NT2/D1 (cell line): Measurements from ENCODE around the gene GLYR1.

Source experiments
- DNase-seq: peaks from one replicate; pipeline ENCODE4 v3.0.0-alpha.2; 2011; ENCODE audit warnings: low read depth, low spot score
- H3K27me3 ChIP-seq: 2 replicates; pipeline ENCODE4 v1.6.0; 2011; ENCODE audit warnings: mild to moderate bottlenecking; ENCODE audit not compliant: insufficient read length, insufficient read depth
- H3K36me3 ChIP-seq: 2 replicates; pipeline ENCODE4 v1.6.1; 2011; ENCODE audit warnings: mild to moderate bottlenecking, low read length, mixed read lengths; ENCODE audit not compliant: insufficient read depth, insufficient read length
- H3K4me1 ChIP-seq: 2 replicates; pipeline ENCODE4 v1.5.1; 2011; ENCODE audit not compliant: insufficient read depth, insufficient read length
- H3K4me3 ChIP-seq: 2 replicates; pipeline ENCODE4 v1.5.1; 2011; ENCODE audit warnings: low read depth; ENCODE audit not compliant: insufficient read length
- H3K9ac ChIP-seq: 2 replicates; pipeline ENCODE4 v1.6.0; 2011; ENCODE audit warnings: low read depth; ENCODE audit not compliant: insufficient read length
- H3K9me3 ChIP-seq: 2 replicates; pipeline ENCODE4 v1.5.1; 2011; ENCODE audit warnings: mild to moderate bottlenecking, low read length; ENCODE audit not compliant: insufficient read depth
- SUZ12 ChIP-seq: IDR thresholded peaks from 2 replicates; pipeline ENCODE4 v1.6.1; 2011; ENCODE audit not compliant: insufficient read length, insufficient read depth; ENCODE audit errors: extremely low read depth
- YY1 ChIP-seq: IDR thresholded peaks from 2 replicates; pipeline ENCODE4 v1.6.1; 2011; ENCODE audit not compliant: insufficient read length, insufficient read depth
- ZNF274 ChIP-seq: IDR thresholded peaks from 2 replicates; pipeline ENCODE4 v1.6.1; 2011; ENCODE audit warnings: mild to moderate bottlenecking, low read depth, low read length

The GLYR1 gene

DNA sequence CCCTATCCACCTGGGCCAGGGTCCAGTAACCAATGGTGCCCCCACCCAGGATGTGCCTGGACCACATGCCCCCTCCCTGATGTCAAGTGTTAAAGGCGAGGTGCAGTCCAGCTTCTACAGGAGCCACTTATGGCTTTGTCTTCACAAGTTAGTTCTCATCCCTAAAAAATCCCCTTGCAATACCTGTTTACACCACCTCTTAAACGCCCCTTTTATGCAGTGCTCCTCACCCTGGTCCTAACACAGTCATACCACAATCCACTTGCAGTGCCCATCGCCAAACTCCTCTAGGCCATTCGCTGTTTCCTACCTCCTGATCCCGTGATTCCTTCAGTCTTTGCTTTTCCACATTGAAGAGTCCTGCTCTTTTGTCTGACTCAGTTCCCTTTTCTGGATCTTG lies 7.1 kb downstream of the GLYR1 start:
- Histone ChIP-seq H3K9ac (no peak overlapping the region), H3K27me3 (no peaks in the 10 kb centered on the region), H3K9me3 (no peaks in the 10 kb centered on the region), H3K4me1 (no peaks in the 10 kb centered on the region), H3K4me3 (no peak overlapping the region), H3K36me3 (peaks cover 89% of the 10 kb centered on the region)
- DNase-seq = no peak
- no peak for TF ChIP-seq YY1
- no peak for TF ChIP-seq SUZ12
- TF ChIP-seq ZNF274 = no peak

DNA sequence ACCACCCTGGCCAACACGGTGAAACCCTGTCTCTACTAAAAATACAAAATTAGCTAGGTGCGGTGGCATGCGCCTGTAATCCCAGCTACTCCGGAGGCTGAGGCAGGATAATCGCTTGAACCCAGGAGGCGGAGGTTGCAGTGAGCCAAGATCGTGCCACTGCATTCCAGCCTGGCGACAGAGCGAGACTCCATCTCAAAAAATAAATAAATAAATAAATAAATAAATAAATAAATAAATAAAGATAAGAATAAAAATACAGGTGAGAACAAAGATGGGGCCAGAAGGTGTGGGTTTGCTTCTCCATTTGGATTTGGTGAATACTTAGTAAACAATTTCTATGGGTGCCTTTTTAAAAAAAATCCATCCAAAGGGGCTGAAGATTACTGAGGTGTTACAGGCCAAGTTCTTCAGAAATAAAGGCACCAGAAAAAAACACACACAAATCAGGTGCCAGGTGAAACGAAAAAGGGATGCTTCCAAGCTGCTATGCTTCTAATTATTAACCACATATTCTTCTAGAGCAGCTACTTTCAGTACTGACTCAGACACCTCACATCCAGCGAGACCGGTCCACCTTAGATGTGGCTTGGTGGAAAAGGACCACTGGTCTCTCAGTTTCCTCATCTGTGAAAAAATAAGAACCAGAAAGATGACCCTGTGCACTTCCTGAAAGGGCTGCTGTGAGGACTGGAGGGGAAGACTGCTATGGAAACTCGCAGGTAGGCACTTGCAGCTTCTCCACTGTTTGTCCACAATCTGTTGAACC lies 9.2 kb downstream of the GLYR1 start:
- no peak overlapping the region for H3K4me3 ChIP-seq
- H3K9ac ChIP-seq = no peak overlapping the region
- no peaks in the 10 kb centered on the region for H3K27me3 ChIP-seq
- no peaks in the 10 kb centered on the region for H3K4me1 ChIP-seq
- no peak for DNase-seq
- TF ChIP-seq ZNF274 = no peak
- TF ChIP-seq YY1 = no peak
- no peak for TF ChIP-seq SUZ12
- H3K9me3 ChIP-seq = no peaks in the 10 kb centered on the region
- H3K36me3 ChIP-seq = peaks cover 90% of the 10 kb centered on the region

DNA sequence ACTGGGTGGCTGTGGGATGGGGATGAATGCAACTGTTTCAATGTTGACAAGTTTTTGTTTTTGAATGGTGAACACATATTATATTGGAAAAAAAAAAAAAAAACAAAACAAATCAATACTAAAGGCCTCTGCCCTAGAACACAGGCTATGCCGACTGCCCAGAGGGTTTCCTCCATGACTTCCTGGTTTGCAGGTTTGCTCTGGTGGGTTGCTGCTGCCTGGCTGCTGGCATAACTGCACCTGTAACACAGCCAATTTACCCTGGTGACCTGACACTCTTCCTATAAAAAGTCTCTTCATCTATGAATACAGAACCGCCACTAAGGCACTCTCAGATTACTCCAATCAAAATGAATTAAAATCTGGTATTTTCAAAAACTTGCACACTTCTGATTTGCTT lies 10.4 kb downstream of the GLYR1 start:
- peaks cover 91% of the 10 kb centered on the region for H3K36me3 ChIP-seq
- no peaks in the 10 kb centered on the region for H3K4me1 ChIP-seq
- H3K9ac ChIP-seq = no peak overlapping the region
- TF ChIP-seq SUZ12 (no peak), YY1 (no peak), ZNF274 (no peak)
- no peaks in the 10 kb centered on the region for H3K27me3 ChIP-seq
- DNase-seq = no peak
- H3K4me3 ChIP-seq = no peak overlapping the region
- H3K9me3 ChIP-seq = no peaks in the 10 kb centered on the region

DNA sequence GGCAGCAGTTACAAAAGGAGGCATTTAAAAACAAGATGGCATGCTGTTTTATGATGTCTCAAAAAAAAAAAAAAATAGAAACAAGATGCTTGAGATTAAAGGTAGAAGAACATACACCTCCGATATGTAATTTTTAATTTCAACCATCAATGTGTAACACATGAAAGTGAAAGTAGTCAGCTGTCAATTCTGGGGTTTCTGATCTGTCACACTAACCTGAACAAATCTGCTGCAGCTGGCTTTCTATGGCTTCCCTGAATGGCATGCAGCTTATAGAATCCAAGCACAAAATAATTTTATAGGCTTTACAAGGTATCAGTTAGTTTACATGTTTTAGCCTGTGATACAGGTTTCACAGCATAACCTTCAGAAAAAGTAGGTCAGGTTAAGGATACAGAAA lies 13.5 kb downstream of the GLYR1 start:
- TF ChIP-seq SUZ12 (no peak), ZNF274 (no peak), YY1 (no peak)
- no peaks in the 10 kb centered on the region for H3K4me1 ChIP-seq
- DNase-seq = no peak
- H3K27me3 ChIP-seq = no peaks in the 10 kb centered on the region
- no peak overlapping the region for H3K4me3 ChIP-seq
- no peaks in the 10 kb centered on the region for H3K9me3 ChIP-seq
- H3K36me3 ChIP-seq = peaks cover 91% of the 10 kb centered on the region
- no peak overlapping the region for H3K9ac ChIP-seq

DNA sequence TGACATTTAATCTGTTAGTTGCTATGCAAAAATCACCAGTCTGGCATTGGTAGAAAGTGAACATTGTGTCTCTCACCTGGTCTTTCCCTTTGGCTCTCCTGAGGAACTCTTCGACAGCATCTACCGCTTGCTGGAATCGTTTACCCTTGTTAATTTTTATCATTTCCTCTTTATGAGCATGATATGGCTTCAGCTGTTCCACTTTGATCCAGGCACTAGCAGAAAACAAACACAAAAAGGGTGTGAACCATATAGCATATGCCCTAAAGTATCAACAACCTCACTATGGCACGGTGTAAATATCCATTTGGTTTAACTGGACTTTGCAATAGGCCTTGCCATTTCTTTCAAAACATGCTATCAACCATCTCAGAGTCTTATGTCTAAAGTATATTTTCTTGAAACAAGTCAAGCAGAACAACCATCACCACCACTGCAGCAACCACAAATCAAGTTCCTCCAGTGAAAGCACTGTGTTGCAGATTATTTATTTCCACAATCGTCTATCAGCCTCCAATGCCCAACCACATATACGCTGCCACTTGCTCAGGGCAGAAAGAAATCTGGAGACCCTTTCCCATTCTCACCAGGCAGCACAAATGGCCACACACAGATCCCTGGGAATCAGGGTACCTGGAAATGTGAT lies 14.3 kb downstream of the GLYR1 start:
- Histone ChIP-seq H3K4me1 (no peaks in the 10 kb centered on the region), H3K36me3 (peaks cover 90% of the 10 kb centered on the region), H3K9me3 (no peaks in the 10 kb centered on the region), H3K4me3 (no peak overlapping the region), H3K9ac (no peak overlapping the region), H3K27me3 (no peaks in the 10 kb centered on the region)
- no peak for DNase-seq
- no peak for TF ChIP-seq SUZ12
- TF ChIP-seq YY1 = no peak
- TF ChIP-seq ZNF274 = no peak

DNA sequence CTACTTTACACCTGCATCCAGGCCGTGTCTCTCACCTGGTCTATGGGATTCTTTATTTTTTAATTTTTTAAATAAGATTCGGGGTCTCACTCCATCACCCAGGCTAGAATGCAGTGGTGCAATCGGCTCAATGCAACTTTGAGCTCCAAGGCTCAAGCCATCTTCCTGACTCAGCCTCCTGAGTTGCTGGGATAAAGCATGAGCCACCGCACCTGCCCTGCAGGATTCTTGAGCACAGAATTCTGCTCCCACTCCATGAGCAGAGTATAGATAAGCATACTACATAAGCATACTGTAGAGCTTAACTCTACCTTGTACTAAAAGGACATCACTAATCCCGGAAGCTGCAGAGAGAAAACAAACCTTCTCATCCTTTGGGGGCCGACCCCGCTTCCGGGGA lies 15.5 kb downstream of the GLYR1 start:
- no peak for DNase-seq
- TF ChIP-seq ZNF274 (no peak), YY1 (no peak), SUZ12 (no peak)
- Histone ChIP-seq H3K9ac (no peak overlapping the region), H3K27me3 (no peaks in the 10 kb centered on the region), H3K4me1 (no peaks in the 10 kb centered on the region), H3K4me3 (no peak overlapping the region), H3K9me3 (no peaks in the 10 kb centered on the region), H3K36me3 (peaks cover 92% of the 10 kb centered on the region)

DNA sequence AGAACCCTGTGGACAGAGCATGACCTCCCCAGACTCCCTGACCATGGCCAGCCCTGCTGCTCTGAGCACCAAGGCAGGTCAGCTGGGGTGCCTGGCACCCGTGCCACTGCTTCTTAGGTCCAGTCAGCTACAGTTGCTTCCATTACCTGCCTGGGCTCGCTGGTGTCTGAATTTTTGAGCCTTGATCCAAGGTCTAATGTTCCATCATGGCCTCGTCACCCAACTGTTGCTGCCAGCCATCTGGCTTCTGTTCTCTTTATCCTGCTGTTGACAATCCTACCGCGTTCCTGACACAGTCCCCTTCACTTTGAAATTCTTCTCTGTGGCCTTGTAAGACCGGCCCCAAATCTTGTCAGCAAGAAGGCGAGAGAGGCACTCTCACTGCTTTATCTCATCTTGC lies 16.7 kb downstream of the GLYR1 start:
- no peak overlapping the region for H3K4me3 ChIP-seq
- no peak overlapping the region for H3K9ac ChIP-seq
- DNase-seq = no peak
- H3K27me3 ChIP-seq = no peaks in the 10 kb centered on the region
- H3K4me1 ChIP-seq = no peaks in the 10 kb centered on the region
- no peak for TF ChIP-seq ZNF274
- TF ChIP-seq YY1 = no peak
- TF ChIP-seq SUZ12 = no peak
- no peaks in the 10 kb centered on the region for H3K9me3 ChIP-seq
- H3K36me3 ChIP-seq = peaks cover 93% of the 10 kb centered on the region
